Activated CD4-positive, alpha-beta T cell treated with anti-CD3 and anti-CD28 coated beads, Interleukin-2, amount 50 U/mL, for 1 hour (primary cell): Measurements from ENCODE around the gene HSD3B7.

Source experiments
- DNase-seq: peaks from one replicate; pipeline ENCODE4 v3.0.0-alpha.2; 2020

HSD3B7 gene

GRCh38 chr16:30957456-30958174 lies 27.4 kb upstream of the HSD3B7 start, which contains the start of gene SETD1A:
Gene SETD1A (plus strand): TSS chr16:30957754. CDS start chr16:30958732, 978 bp downstream.
- peak; percentile 97 for DNase-seq

GRCh38 chr16:30958175-30959079 lies 26.6 kb upstream of the HSD3B7 start:
- DNase-seq: peak; percentile 61

GRCh38 chr16:30961384-30961783 lies 23.6 kb upstream of the HSD3B7 start:
- DNase-seq: no peak

- DNase-seq: no peak
These were observed 21.0 kb upstream of the HSD3B7 start for GRCh38 chr16:30963925-30964511.

- DNase-seq: no peak
These were observed 20.3 kb upstream of the HSD3B7 start for GRCh38 chr16:30964574-30965226.

GRCh38 chr16:30965436-30965835 lies 19.6 kb upstream of the HSD3B7 start:
- DNase-seq: no peak

GRCh38 chr16:30966033-30966619 lies 18.9 kb upstream of the HSD3B7 start:
- DNase-seq: no peak

GRCh38 chr16:30967795-30968194 lies 17.2 kb upstream of the HSD3B7 start:
- no peak for DNase-seq

GRCh38 chr16:30969246-30969842 lies 15.7 kb upstream of the HSD3B7 start:
- no peak for DNase-seq

GRCh38 chr16:30971298-30971697 lies 13.7 kb upstream of the HSD3B7 start:
- no peak for DNase-seq

- no peak for DNase-seq
These were observed 12.1 kb upstream of the HSD3B7 start for GRCh38 chr16:30972872-30973271.

- no peak for DNase-seq
These were observed 10.7 kb upstream of the HSD3B7 start for GRCh38 chr16:30974348-30974747.

- DNase-seq: no peak
These were observed 8.5 kb upstream of the HSD3B7 start for GRCh38 chr16:30976486-30976885.

- DNase-seq: peak; percentile 18
These were observed 7.5 kb upstream of the HSD3B7 start for GRCh38 chr16:30977502-30977901.

- DNase-seq: no peak
These were observed 5.6 kb upstream of the HSD3B7 start for GRCh38 chr16:30979170-30980022.

GRCh38 chr16:30980023-30980371 lies 5.0 kb upstream of the HSD3B7 start:
- DNase-seq: no peak

GRCh38 chr16:30980434-30980833 lies 4.6 kb upstream of the HSD3B7 start:
- no peak for DNase-seq

GRCh38 chr16:30980959-30981358 lies 4.0 kb upstream of the HSD3B7 start:
- DNase-seq: no peak

GRCh38 chr16:30982548-30983288 lies 2.3 kb upstream of the HSD3B7 start:
- DNase-seq: no peak

GRCh38 chr16:30983289-30983889 lies 1.6 kb upstream of the HSD3B7 start:
- no peak for DNase-seq
